H9 (cell line): Measurements from ENCODE around the gene MAD1L1. TPM values are rescaled to one million over a fixed set of nuclear protein-coding genes. Genes with fewer than 3 reads are reported as not detected.

Experiments used
- DNase-seq: peaks from one replicate; pipeline ENCODE4 v3.0.0-alpha.2; 2017
- H2AFZ ChIP-seq: one replicate; pipeline ENCODE4 v1.6.1; 2013; ENCODE audit warnings: mild to moderate bottlenecking, low read length, control low read depth, moderate library complexity
- H2AK5ac ChIP-seq: 2 replicates; pipeline ENCODE4 v1.6.1; 2013; ENCODE audit warnings: low read length, control low read depth, mixed read lengths; ENCODE audit not compliant: insufficient read length
- H2BK120ac ChIP-seq: one replicate; pipeline ENCODE4 v1.6.1; 2013; ENCODE audit warnings: low read depth, mild to moderate bottlenecking, low read length, control low read depth, inconsistent platforms; ENCODE audit not compliant: poor library complexity, severe bottlenecking
- H2BK12ac ChIP-seq: 2 replicates; pipeline ENCODE4 v1.6.1; 2013; ENCODE audit warnings: low read length, control low read depth, mixed read lengths, low read depth; ENCODE audit not compliant: insufficient read length
- H2BK15ac ChIP-seq: 2 replicates; pipeline ENCODE4 v1.6.1; 2013; ENCODE audit warnings: low read depth, low read length, control low read depth
- H2BK20ac ChIP-seq: one replicate; pipeline ENCODE4 v1.6.1; 2013; ENCODE audit warnings: low read depth, mild to moderate bottlenecking, low read length, control low read depth, inconsistent platforms; ENCODE audit not compliant: poor library complexity, severe bottlenecking
- H2BK5ac ChIP-seq: 2 replicates; pipeline ENCODE4 v1.6.1; 2013; ENCODE audit warnings: low read length, control low read depth, mixed read lengths; ENCODE audit not compliant: insufficient read length
- H3K14ac ChIP-seq: 2 replicates; pipeline ENCODE4 v1.6.1; 2013; ENCODE audit warnings: low read length, control low read depth; ENCODE audit not compliant: insufficient read depth
- H3K18ac ChIP-seq: 2 replicates; pipeline ENCODE4 v1.6.1; 2013; ENCODE audit warnings: low read depth, mild to moderate bottlenecking, mixed read lengths, low read length, control low read depth; ENCODE audit not compliant: insufficient read length
- H3K23ac ChIP-seq: 2 replicates; pipeline ENCODE4 v1.6.1; 2013; ENCODE audit warnings: low read length, control low read depth, mixed read lengths, low read depth; ENCODE audit not compliant: insufficient read length
- H3K23me2 ChIP-seq: 2 replicates; pipeline ENCODE4 v1.6.1; 2013; ENCODE audit warnings: low read depth, mild to moderate bottlenecking, mixed read lengths, low read length, control low read depth; ENCODE audit not compliant: insufficient read length, poor library complexity, severe bottlenecking
- H3K27ac ChIP-seq: 2 replicates; pipeline ENCODE4 v1.5.1; 2013; ENCODE audit warnings: low read length, control low read depth, mixed read lengths, low read depth; ENCODE audit not compliant: insufficient read length
- H3K27me3 ChIP-seq: 2 replicates; pipeline ENCODE4 v1.6.1; 2013; ENCODE audit warnings: low read length, control low read depth, inconsistent platforms; ENCODE audit not compliant: insufficient read depth
- H3K4ac ChIP-seq: 2 replicates; pipeline ENCODE4 v1.6.1; 2013; ENCODE audit warnings: low read depth, mild to moderate bottlenecking, control low read depth, inconsistent platforms, low read length, moderate library complexity
- H3K4me1 ChIP-seq: 2 replicates; pipeline ENCODE4 v1.6.1; 2013; ENCODE audit warnings: low read length, control low read depth, inconsistent platforms; ENCODE audit not compliant: insufficient read depth
- H3K4me2 ChIP-seq: 2 replicates; pipeline ENCODE4 v1.6.1; 2013; ENCODE audit warnings: low read length, control low read depth, mixed read lengths; ENCODE audit not compliant: insufficient read length, insufficient read depth
- H3K56ac ChIP-seq: 2 replicates; pipeline ENCODE4 v1.6.1; 2013; ENCODE audit warnings: low read depth, mild to moderate bottlenecking, mixed read lengths, low read length, control low read depth; ENCODE audit not compliant: insufficient read length
- H3K79me1 ChIP-seq: 2 replicates; pipeline ENCODE4 v1.6.1; 2013; ENCODE audit warnings: low read depth, mild to moderate bottlenecking, moderate library complexity, low read length, control low read depth, inconsistent platforms; ENCODE audit not compliant: insufficient read depth, poor library complexity, severe bottlenecking
- H3K79me2 ChIP-seq: 2 replicates; pipeline ENCODE4 v1.6.1; 2013; ENCODE audit warnings: low read length, control low read depth, inconsistent platforms; ENCODE audit not compliant: insufficient read depth
- H3K9ac ChIP-seq: 2 replicates; pipeline ENCODE4 v1.6.1; 2013; ENCODE audit warnings: low read length, control low read depth, mixed read lengths; ENCODE audit not compliant: insufficient read length; ENCODE audit errors: extremely low read depth
- H3K9me3 ChIP-seq: one replicate; pipeline ENCODE4 v1.6.1; 2013; ENCODE audit warnings: low read depth, low read length, inconsistent platforms; ENCODE audit not compliant: control insufficient read depth
- H3T11ph ChIP-seq: one replicate; pipeline ENCODE4 v1.6.1; 2013; ENCODE audit warnings: mild to moderate bottlenecking, low read length, control low read depth, inconsistent platforms
- H4K20me1 ChIP-seq: one replicate; pipeline ENCODE4 v1.6.1; 2013; ENCODE audit not compliant: control insufficient read depth, insufficient read length, insufficient read depth
- H4K5ac ChIP-seq: 2 replicates; pipeline ENCODE4 v1.6.1; 2013; ENCODE audit warnings: low read depth, mild to moderate bottlenecking, mixed read lengths, low read length, control low read depth; ENCODE audit not compliant: insufficient read length
- H4K8ac ChIP-seq: replicated peaks from 2 replicates; pipeline ENCODE4 v1.6.1; 2013; ENCODE audit warnings: low read length, control low read depth, mixed read lengths, low read depth; ENCODE audit not compliant: insufficient read length
- H4K91ac ChIP-seq: 2 replicates; pipeline ENCODE4 v1.6.1; 2013; ENCODE audit warnings: low read depth, mild to moderate bottlenecking, moderate library complexity, mixed read lengths, low read length, control low read depth; ENCODE audit not compliant: insufficient read length
- H3K27ac Mint-ChIP-seq, 3 experiments: 2 replicates in 2 of 3; 3 replicates in 1 of 3; pipeline ENCODE4 v1.8.0; 2020 to 2021; ENCODE audit warnings: mixed read lengths in 3 of 3, mild to moderate bottlenecking in 1 of 3, moderate library complexity in 1 of 3
- H3K27me3 Mint-ChIP-seq: 2 replicates; pipeline ENCODE4 v1.8.0; 2021; ENCODE audit warnings: low read depth, mild to moderate bottlenecking, moderate library complexity, mixed read lengths
- H3K36me3 Mint-ChIP-seq, 3 experiments: 2 replicates in 2 of 3; 3 replicates in 1 of 3; pipeline ENCODE4 v1.8.0; 2020 to 2021; ENCODE audit warnings: low read depth in 3 of 3, mixed read lengths in 3 of 3; ENCODE audit not compliant: insufficient read depth in 1 of 3
- H3K4me1 Mint-ChIP-seq, 2 experiments: 2 replicates each; pipeline ENCODE4 v1.8.0; 2020; ENCODE audit warnings: mixed read lengths in 2 of 2
- H3K4me3 Mint-ChIP-seq, 2 experiments: 2 replicates in 1 of 2; 3 replicates in 1 of 2; pipeline ENCODE4 v1.8.0; 2020 to 2021; ENCODE audit warnings: mild to moderate bottlenecking in 2 of 2, mixed read lengths in 2 of 2, moderate library complexity in 1 of 2
- H3K9me3 Mint-ChIP-seq, 2 experiments: 2 replicates in 1 of 2; 3 replicates in 1 of 2; pipeline ENCODE4 v1.8.0; 2020; ENCODE audit warnings: mild to moderate bottlenecking in 2 of 2, mixed read lengths in 2 of 2, moderate library complexity in 1 of 2
- WGBS: extraction: QIAGEN DNeasy Blood & Tissue Kit; methylation state at CpG from one replicate; pipeline ENCODE4 v1.1.7; 2013; ENCODE audit warnings: missing lambda C conversion rate, low lambda C conversion rate, mixed read lengths; ENCODE audit not compliant: insufficient read length; ENCODE audit errors: extremely low coverage; 5-methylcytosine and 5-hydroxymethylcytosine counted together
- total RNA-seq: library from RNA; stranded (reverse); gene quantifications from 2 replicates; pipeline ENCODE4 v1.2.1, GENCODE V29; 2021
- TF ChIP-seq, protein P1 (sequence below): fragments of 200-600 bp; sonication (generic); conservative IDR thresholded peaks from 3 replicates; pipeline ENCODE4 v1.8.0; 2021; ENCODE audit warnings: antibody characterized with exemption, mild to moderate bottlenecking

The MAD1L1 gene
- total RNA-seq, 1 experiment from 2014 or later: 39.0 TPM

DNA sequence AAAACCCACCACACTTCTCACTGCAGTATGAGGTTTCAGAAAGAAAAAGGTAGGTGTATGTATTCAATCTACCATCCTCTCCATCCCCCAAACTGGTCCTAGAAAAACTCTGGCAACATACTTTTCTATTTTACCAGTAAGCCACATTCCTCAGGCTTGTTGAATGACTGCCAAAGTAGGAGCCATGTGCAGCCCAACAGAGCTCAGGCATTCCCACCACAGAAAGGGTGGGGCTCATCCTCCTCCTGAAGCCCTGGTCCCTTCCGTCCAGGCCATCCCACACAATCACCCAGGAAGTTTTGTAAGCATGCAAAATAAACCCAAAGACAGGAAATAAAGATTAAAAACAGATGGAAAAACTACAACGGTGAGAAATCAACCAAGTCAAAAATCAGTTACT, 57.2 kb downstream of the MAD1L1 start:
- H3T11ph ChIP-seq: no peak overlapping the region

More for the DNA sequence above, 57.2 kb downstream of the MAD1L1 start:
- H3K4me1 ChIP-seq: no peaks in the 10 kb centered on the region
- H2BK120ac ChIP-seq: no peak overlapping the region
- no peak overlapping the region for H3K18ac ChIP-seq
- no peaks in the 10 kb centered on the region for H4K20me1 ChIP-seq
- H3K23ac ChIP-seq: no peak overlapping the region
- H3K9ac ChIP-seq: no peak overlapping the region
- no peaks in the 10 kb centered on the region for H3K79me1 ChIP-seq
- Mint-ChIP-seq H3K36me3 (peaks cover 2 to 20% (median 16%) of the 10 kb centered on the region in 3 experiments; a peak in 5 of 7 replicates), H3K4me3 (no peak overlapping the region), H3K27ac (peak overlapping the region in 2 of 3 experiments; percentile 10 to 18; a peak in 3 of 7 replicates), H3K9me3 (no peaks in the 10 kb centered on the region), H3K27me3 (no peaks in the 10 kb centered on the region), H3K4me1 (peaks cover 14 to 18% of the 10 kb centered on the region in 2 experiments; a peak in 3 of 4 replicates)
- H3K56ac ChIP-seq: no peak overlapping the region
- H2BK5ac ChIP-seq: no peak overlapping the region
- H4K5ac ChIP-seq: no peak overlapping the region
- no peaks in the 10 kb centered on the region for H3K9me3 ChIP-seq
- no peak overlapping the region for H2AFZ ChIP-seq
- no peak overlapping the region for H3K4ac ChIP-seq
- no peaks in the 10 kb centered on the region for H3K79me2 ChIP-seq
- WGBS: no CpG with 5 or more reads among the region's 2 CpGs
- H3K27me3 ChIP-seq: no peaks in the 10 kb centered on the region
- H2BK12ac ChIP-seq: no peak overlapping the region
- H4K8ac ChIP-seq: no peak overlapping the region
- H3K27ac ChIP-seq: no peak overlapping the region
- no peak overlapping the region for H4K91ac ChIP-seq
- no peak overlapping the region for H3K4me2 ChIP-seq
- no peak overlapping the region for H3K14ac ChIP-seq
- no peaks in the 10 kb centered on the region for H3K23me2 ChIP-seq
- H2AK5ac ChIP-seq: no peak overlapping the region
- no peak for DNase-seq
- no peak overlapping the region for H2BK15ac ChIP-seq
- TF ChIP-seq, protein P1, sequence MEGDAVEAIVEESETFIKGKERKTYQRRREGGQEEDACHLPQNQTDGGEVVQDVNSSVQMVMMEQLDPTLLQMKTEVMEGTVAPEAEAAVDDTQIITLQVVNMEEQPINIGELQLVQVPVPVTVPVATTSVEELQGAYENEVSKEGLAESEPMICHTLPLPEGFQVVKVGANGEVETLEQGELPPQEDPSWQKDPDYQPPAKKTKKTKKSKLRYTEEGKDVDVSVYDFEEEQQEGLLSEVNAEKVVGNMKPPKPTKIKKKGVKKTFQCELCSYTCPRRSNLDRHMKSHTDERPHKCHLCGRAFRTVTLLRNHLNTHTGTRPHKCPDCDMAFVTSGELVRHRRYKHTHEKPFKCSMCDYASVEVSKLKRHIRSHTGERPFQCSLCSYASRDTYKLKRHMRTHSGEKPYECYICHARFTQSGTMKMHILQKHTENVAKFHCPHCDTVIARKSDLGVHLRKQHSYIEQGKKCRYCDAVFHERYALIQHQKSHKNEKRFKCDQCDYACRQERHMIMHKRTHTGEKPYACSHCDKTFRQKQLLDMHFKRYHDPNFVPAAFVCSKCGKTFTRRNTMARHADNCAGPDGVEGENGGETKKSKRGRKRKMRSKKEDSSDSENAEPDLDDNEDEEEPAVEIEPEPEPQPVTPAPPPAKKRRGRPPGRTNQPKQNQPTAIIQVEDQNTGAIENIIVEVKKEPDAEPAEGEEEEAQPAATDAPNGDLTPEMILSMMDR: no peak
- H2BK20ac ChIP-seq: no peak overlapping the region
